B cell (primary cell): Measurements from ENCODE around the gene GRK5. TPM values are rescaled to one million over a fixed set of nuclear protein-coding genes. Genes with fewer than 3 reads are reported as not detected.

Experiments
- ATAC-seq: fragments of 200-7000 bp; cut with Tn5 transposase; one replicate; pipeline ENCODE4 v1.10.0; 2021; ENCODE audit warnings: low read depth, mild to moderate bottlenecking, moderate number of reproducible peaks, moderate library complexity
- CTCF ChIA-PET: fragments of 350-600 bp; sonication (Branson Sonifier 250); formaldehyde crosslinking; loops from one replicate; lab custom pipeline; 2021; ENCODE audit warnings: antibody characterized with exemption, inconsistent platforms; lab: Charles Lee
- POLR2A ChIA-PET: fragments of 350-600 bp; sonication (Branson Sonifier 250); formaldehyde crosslinking; loops from one replicate; lab custom pipeline; 2021; ENCODE audit warnings: antibody characterized with exemption; lab: Charles Lee
- DNase-seq: peaks from one replicate; pipeline ENCODE4 v3.0.0; 2013
- H2AFZ ChIP-seq: 2 replicates; pipeline ENCODE4 v1.6.1; 2012; ENCODE audit warnings: mild to moderate bottlenecking, low read depth, low read length; ENCODE audit not compliant: insufficient read depth, poor library complexity, severe bottlenecking
- H3K27ac ChIP-seq, 2 donors: 1 replicate in 1 of 2; 2 replicates in 1 of 2; pipeline ENCODE4 v1.5.1; 2012 to 2013; ENCODE audit warnings: low read length in 2 of 2, mild to moderate bottlenecking in 2 of 2, moderate library complexity in 1 of 2
- H3K27me3 ChIP-seq, 4 experiments: fragments of 200-600 bp in 1 of 4; sonication (generic) in 1 of 4; replicated peaks in 1 of 4; 1 replicate in 2 of 4; 2 replicates in 2 of 4; pipeline versions ENCODE4 v1.6.1 to v1.7.0; 2013 to 2016; ENCODE audit warnings: low read length in 3 of 4, mild to moderate bottlenecking in 2 of 4, mixed read lengths in 1 of 4, moderate library complexity in 1 of 4; ENCODE audit not compliant: insufficient read depth in 4 of 4, control insufficient read depth in 3 of 4; ENCODE audit errors: control extremely low read depth in 1 of 4
- H3K36me3 ChIP-seq, 2 experiments: replicated peaks in 1 of 2; 1 replicate in 1 of 2; 2 replicates in 1 of 2; pipeline versions ENCODE4 v1.6.1 to v1.7.1; 2013; ENCODE audit warnings: low read length in 1 of 2; ENCODE audit not compliant: insufficient read depth in 2 of 2, control insufficient read depth in 1 of 2; ENCODE audit errors: control extremely low read depth in 1 of 2, extremely low read depth in 1 of 2
- H3K4me1 ChIP-seq, 2 donors: fragments of 200-600 bp in 1 of 2; sonication (generic) in 1 of 2; 1 replicate in 1 of 2; 2 replicates in 1 of 2; pipeline versions ENCODE4 v1.5.1 to v1.6.1; 2013 to 2017; ENCODE audit warnings: low read length in 2 of 2; ENCODE audit not compliant: control insufficient read depth in 2 of 2, insufficient read depth in 2 of 2
- H3K4me2 ChIP-seq: replicated peaks from 2 replicates; pipeline ENCODE3; 2012; ENCODE audit warnings: mild to moderate bottlenecking, low read depth, low read length; ENCODE audit not compliant: poor library complexity, severe bottlenecking
- H3K4me3 ChIP-seq, 5 experiments: fragments of 200-600 bp in 1 of 5; sonication (generic) in 1 of 5; 1 replicate in 3 of 5; 2 replicates in 2 of 5; pipeline versions ENCODE4 v1.5.1 to v1.7.0; 2011 to 2016; ENCODE audit warnings: low read length in 4 of 5, mild to moderate bottlenecking in 4 of 5, low read depth in 2 of 5, control low read depth in 1 of 5, moderate library complexity in 1 of 5; ENCODE audit not compliant: insufficient read depth in 1 of 5; ENCODE audit errors: control extremely low read depth in 1 of 5, extremely low read depth in 1 of 5
- H3K79me2 ChIP-seq: fragments of 200-600 bp; sonication (generic); one replicate; pipeline ENCODE4 v1.6.0; 2016; ENCODE audit warnings: low read length; ENCODE audit not compliant: control insufficient read depth, insufficient read depth
- H3K9ac ChIP-seq: fragments of 200-600 bp; sonication (generic); 2 replicates; pipeline ENCODE4 v1.6.1; 2017; ENCODE audit warnings: mild to moderate bottlenecking, low read length, moderate library complexity
- H3K9me3 ChIP-seq, 3 donors: one replicate each; pipeline versions ENCODE4 v1.6.1 to v1.7.1; 2013; ENCODE audit warnings: low read length in 2 of 3; ENCODE audit not compliant: control insufficient read depth in 2 of 3, insufficient read depth in 1 of 3; ENCODE audit errors: control extremely low read depth in 1 of 3
- H4K20me1 ChIP-seq: 2 replicates; pipeline ENCODE4 v1.6.0; 2012; ENCODE audit warnings: mild to moderate bottlenecking, low read length; ENCODE audit not compliant: insufficient read depth, control insufficient read depth, poor library complexity, severe bottlenecking
- H3K27ac Mint-ChIP-seq: one replicate; pipeline ENCODE4 v1.8.0; 2021; ENCODE audit warnings: mixed read lengths
- H3K27me3 Mint-ChIP-seq: one replicate; pipeline ENCODE4 v1.8.0; 2021; ENCODE audit warnings: mixed read lengths
- H3K4me1 Mint-ChIP-seq: one replicate; pipeline ENCODE4 v1.8.0; 2021; ENCODE audit warnings: mixed read lengths
- H3K4me3 Mint-ChIP-seq: one replicate; pipeline ENCODE4 v1.8.0; 2021; ENCODE audit warnings: mixed read lengths
- H3K9me3 Mint-ChIP-seq: one replicate; pipeline ENCODE4 v1.8.0; 2022; ENCODE audit warnings: mixed read lengths; ENCODE audit not compliant: insufficient read depth
- CTCF ChIP-seq: fragments of 200-600 bp; IDR thresholded peaks from one replicate; pipeline ENCODE4 v1.8.0; 2022; ENCODE audit warnings: antibody characterized with exemption, mild to moderate bottlenecking
- EZH2 ChIP-seq: IDR thresholded peaks from 2 replicates; pipeline ENCODE4 v1.6.1; 2012; ENCODE audit warnings: borderline replicate concordance, low read depth, mild to moderate bottlenecking, moderate library complexity, low read length; ENCODE audit not compliant: insufficient read depth, poor library complexity, severe bottlenecking
- WGBS: methylation state at CpG from one replicate; pipeline ENCODE4 v1.1.5; 2013; ENCODE audit warnings: missing lambda C conversion rate; ENCODE audit not compliant: insufficient coverage; 5-methylcytosine and 5-hydroxymethylcytosine counted together
- intact Hi-C: fragments of 100-400 bp; cut with micrococcal nuclease; formaldehyde crosslinking; loops from one replicate; pipeline ENCODE4 v1.10.0; 2022
- polyA plus RNA-seq: library from polyadenylated mRNA; depleted of rRNA; stranded (reverse); fragments of >200 nt; gene quantifications from 2 replicates; pipeline ENCODE4 v1.2.3, GENCODE V29; 2012
- total RNA-seq, 2 donors: library from RNA; stranded (reverse); fragments of 120-200 nt in 1 of 2; gene quantifications; 1 replicate in 1 of 2; 2 replicates in 1 of 2; pipeline versions ENCODE4 v1.2.3 to v1.2.4, GENCODE V29; 2013 to 2022

GRK5 gene
- total and polyA plus RNA-seq, 2 donors (not counting 1 experiment from before 2014, with no cell fraction given), result 21.9 to 54.8 TPM

GRCh38 chr10:119415121-119415520 lies 207.8 kb downstream of the GRK5 start:
- ATAC-seq, result no peak
- no peaks in the 10 kb centered on the region for H3K9me3 ChIP-seq
- ChIA-PET CTCF (interaction anchor here (1.4 to 9.1 kb wide), 5 partner anchors 9 to 216 kb away, joined by 5 to 80 read pairs (median 10); partner anchors contain the start of gene GRK5), POLR2A (no interaction called here)
- TF ChIP-seq CTCF (no peak), EZH2 (no peak)
- no peak overlapping the region for H3K9ac ChIP-seq
- Mint-ChIP-seq H3K4me3 (no peak overlapping the region), H3K27ac (no peak overlapping the region), H3K4me1 (peaks cover 6% of the 10 kb centered on the region), H3K9me3 (no peaks in the 10 kb centered on the region), H3K27me3 (no peaks in the 10 kb centered on the region)
- no peak for DNase-seq
- peaks cover 33% of the 10 kb centered on the region for H4K20me1 ChIP-seq
- H3K4me3 ChIP-seq, result no peak overlapping the region
- 85% methylated on average over 4 of the region's 6 CpGs for WGBS
- no peak overlapping the region for H2AFZ ChIP-seq
- H3K36me3 ChIP-seq, result peaks cover 0 to 19% of the 10 kb centered on the region in 2 experiments
- H3K27me3 ChIP-seq, result no peaks in the 10 kb centered on the region
- no peak overlapping the region for H3K27ac ChIP-seq
- H3K4me1 ChIP-seq, result peaks cover 0 to 8% of the 10 kb centered on the region in 2 donors
- peaks cover 45% of the 10 kb centered on the region for H3K79me2 ChIP-seq
- H3K4me2 ChIP-seq, result no peak overlapping the region
- intact Hi-C loops, result no loop called here
